ENCODE results near the gene SELENOT.

DNA sequence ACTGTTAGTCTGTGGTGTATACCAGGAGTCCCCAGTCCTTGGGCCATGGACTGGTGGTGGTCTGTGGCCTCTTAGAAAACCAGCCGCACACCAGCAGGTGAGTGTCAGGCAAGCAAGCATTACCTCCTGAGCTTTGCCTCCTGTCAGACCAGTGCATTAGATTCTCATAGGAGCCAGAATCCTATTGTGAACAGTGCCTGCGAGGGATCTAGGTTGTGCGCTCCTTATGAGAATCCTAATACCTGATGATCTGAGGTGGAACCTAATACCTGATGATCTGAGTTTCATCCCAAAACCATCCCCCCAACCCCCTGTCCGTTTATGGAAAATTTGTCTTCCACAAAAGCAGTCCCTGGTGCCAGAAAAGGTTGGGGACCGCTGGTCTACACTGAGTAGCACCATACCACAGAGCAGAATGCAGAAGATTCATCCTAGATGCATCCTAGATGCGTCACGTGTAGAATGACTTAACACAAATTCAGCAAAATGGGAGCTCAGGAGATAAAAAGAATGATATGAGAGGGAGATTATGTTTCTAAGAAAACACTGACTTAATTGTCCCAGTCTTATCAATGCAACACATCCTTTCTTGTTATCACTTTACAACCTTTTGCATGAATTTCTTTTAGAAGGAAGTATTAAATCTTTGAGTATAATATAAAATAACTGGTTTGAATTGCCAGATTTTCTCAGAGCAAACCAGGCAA, 28.5 kb downstream of the SELENOT start:
- TF ChIP-seq, protein P1, sequence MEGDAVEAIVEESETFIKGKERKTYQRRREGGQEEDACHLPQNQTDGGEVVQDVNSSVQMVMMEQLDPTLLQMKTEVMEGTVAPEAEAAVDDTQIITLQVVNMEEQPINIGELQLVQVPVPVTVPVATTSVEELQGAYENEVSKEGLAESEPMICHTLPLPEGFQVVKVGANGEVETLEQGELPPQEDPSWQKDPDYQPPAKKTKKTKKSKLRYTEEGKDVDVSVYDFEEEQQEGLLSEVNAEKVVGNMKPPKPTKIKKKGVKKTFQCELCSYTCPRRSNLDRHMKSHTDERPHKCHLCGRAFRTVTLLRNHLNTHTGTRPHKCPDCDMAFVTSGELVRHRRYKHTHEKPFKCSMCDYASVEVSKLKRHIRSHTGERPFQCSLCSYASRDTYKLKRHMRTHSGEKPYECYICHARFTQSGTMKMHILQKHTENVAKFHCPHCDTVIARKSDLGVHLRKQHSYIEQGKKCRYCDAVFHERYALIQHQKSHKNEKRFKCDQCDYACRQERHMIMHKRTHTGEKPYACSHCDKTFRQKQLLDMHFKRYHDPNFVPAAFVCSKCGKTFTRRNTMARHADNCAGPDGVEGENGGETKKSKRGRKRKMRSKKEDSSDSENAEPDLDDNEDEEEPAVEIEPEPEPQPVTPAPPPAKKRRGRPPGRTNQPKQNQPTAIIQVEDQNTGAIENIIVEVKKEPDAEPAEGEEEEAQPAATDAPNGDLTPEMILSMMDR (IDR thresholded peaks at IDR 0.05) = no peak
- TF ChIP-seq RCOR1 (IDR thresholded peaks at IDR 0.05; ENCODE audit: low read length) = no peak
- TF ChIP-seq, protein P2, sequence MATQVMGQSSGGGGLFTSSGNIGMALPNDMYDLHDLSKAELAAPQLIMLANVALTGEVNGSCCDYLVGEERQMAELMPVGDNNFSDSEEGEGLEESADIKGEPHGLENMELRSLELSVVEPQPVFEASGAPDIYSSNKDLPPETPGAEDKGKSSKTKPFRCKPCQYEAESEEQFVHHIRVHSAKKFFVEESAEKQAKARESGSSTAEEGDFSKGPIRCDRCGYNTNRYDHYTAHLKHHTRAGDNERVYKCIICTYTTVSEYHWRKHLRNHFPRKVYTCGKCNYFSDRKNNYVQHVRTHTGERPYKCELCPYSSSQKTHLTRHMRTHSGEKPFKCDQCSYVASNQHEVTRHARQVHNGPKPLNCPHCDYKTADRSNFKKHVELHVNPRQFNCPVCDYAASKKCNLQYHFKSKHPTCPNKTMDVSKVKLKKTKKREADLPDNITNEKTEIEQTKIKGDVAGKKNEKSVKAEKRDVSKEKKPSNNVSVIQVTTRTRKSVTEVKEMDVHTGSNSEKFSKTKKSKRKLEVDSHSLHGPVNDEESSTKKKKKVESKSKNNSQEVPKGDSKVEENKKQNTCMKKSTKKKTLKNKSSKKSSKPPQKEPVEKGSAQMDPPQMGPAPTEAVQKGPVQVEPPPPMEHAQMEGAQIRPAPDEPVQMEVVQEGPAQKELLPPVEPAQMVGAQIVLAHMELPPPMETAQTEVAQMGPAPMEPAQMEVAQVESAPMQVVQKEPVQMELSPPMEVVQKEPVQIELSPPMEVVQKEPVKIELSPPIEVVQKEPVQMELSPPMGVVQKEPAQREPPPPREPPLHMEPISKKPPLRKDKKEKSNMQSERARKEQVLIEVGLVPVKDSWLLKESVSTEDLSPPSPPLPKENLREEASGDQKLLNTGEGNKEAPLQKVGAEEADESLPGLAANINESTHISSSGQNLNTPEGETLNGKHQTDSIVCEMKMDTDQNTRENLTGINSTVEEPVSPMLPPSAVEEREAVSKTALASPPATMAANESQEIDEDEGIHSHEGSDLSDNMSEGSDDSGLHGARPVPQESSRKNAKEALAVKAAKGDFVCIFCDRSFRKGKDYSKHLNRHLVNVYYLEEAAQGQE (IDR thresholded peaks at IDR 0.05; ENCODE audit: low read depth, low read length) = no peak
- TF ChIP-seq, protein P3, sequence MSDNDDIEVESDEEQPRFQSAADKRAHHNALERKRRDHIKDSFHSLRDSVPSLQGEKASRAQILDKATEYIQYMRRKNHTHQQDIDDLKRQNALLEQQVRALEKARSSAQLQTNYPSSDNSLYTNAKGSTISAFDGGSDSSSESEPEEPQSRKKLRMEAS (IDR thresholded peaks at IDR 0.05; ENCODE audit: low read depth) = no peak
- TF ChIP-seq TCF12 (IDR thresholded peaks at IDR 0.05) = no peak
- TF ChIP-seq EP300 (IDR thresholded peaks at IDR 0.05; ENCODE audit: borderline replicate concordance in 1 of 2, low read depth in 1 of 2, low read length in 1 of 2) = no peak
- no peak for TF ChIP-seq RFX5 (IDR thresholded peaks at IDR 0.05; ENCODE audit: low read length)
- TF ChIP-seq FOXJ3 (CRISPR knock-in tag; IDR thresholded peaks at IDR 0.05) = no peak
- TF ChIP-seq EZH2phosphoT487 (IDR thresholded peaks at IDR 0.05; ENCODE audit: borderline replicate concordance, low read depth) = no peak
- no peak for TF ChIP-seq TEAD4 (IDR thresholded peaks at IDR 0.05; ENCODE audit: borderline replicate concordance, insufficient read depth)
- no peak for TF ChIP-seq TAF1 (IDR thresholded peaks at IDR 0.05; ENCODE audit: borderline replicate concordance, low read depth, low read length)

Data from SK-N-SH (cell line).